ENCODE measurements around the gene GREB1L. TPM values are rescaled to one million over a fixed set of nuclear protein-coding genes. Genes with fewer than 3 reads are reported as not detected.

The GREB1L gene
- total RNA-seq, 2 donors from 2014 or later: 0.20 to 0.58 TPM

GRCh38 chr18:21296045-21296444, 54.0 kb downstream of the GREB1L start:
- intact Hi-C loops (cut with DNase I): no loop called here
- H3K4me3 ChIP-seq: no peak overlapping the region
- H3K9me3 ChIP-seq: no peaks in the 10 kb centered on the region

GRCh38 chr18:21298351-21298750, 56.3 kb downstream of the GREB1L start:
- no peaks in the 10 kb centered on the region for H3K27me3 ChIP-seq
- TF ChIP-seq, protein P1, sequence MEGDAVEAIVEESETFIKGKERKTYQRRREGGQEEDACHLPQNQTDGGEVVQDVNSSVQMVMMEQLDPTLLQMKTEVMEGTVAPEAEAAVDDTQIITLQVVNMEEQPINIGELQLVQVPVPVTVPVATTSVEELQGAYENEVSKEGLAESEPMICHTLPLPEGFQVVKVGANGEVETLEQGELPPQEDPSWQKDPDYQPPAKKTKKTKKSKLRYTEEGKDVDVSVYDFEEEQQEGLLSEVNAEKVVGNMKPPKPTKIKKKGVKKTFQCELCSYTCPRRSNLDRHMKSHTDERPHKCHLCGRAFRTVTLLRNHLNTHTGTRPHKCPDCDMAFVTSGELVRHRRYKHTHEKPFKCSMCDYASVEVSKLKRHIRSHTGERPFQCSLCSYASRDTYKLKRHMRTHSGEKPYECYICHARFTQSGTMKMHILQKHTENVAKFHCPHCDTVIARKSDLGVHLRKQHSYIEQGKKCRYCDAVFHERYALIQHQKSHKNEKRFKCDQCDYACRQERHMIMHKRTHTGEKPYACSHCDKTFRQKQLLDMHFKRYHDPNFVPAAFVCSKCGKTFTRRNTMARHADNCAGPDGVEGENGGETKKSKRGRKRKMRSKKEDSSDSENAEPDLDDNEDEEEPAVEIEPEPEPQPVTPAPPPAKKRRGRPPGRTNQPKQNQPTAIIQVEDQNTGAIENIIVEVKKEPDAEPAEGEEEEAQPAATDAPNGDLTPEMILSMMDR (IDR thresholded peaks at IDR 0.05): no peak
- no peak overlapping the region for H3K9ac ChIP-seq (ENCODE audit: low read depth in 2 of 2, low read length in 2 of 2)
- intact Hi-C loops (cut with DNase I): no loop called here
- no peaks in the 10 kb centered on the region for H3K9me3 ChIP-seq
- H3K36me3 ChIP-seq: no peaks in the 10 kb centered on the region
- DNase-seq: no peak
- no peaks in the 10 kb centered on the region for H3K4me1 ChIP-seq
- H3K27ac ChIP-seq: no peak overlapping the region
- H3K4me3 ChIP-seq: no peak overlapping the region

More at GRCh38 chr18:21296045-21296444, 54.0 kb downstream of the GREB1L start:
- Histone ChIP-seq H3K9ac (ENCODE audit: low read depth in 2 of 2, low read length in 2 of 2) (no peak overlapping the region), H3K27me3 (no peaks in the 10 kb centered on the region), H3K36me3 (no peaks in the 10 kb centered on the region), H3K4me1 (no peaks in the 10 kb centered on the region), H3K27ac (no peak overlapping the region)
- TF ChIP-seq, protein P1 (IDR thresholded peaks at IDR 0.05): no peak
- no peak for DNase-seq

DNA sequence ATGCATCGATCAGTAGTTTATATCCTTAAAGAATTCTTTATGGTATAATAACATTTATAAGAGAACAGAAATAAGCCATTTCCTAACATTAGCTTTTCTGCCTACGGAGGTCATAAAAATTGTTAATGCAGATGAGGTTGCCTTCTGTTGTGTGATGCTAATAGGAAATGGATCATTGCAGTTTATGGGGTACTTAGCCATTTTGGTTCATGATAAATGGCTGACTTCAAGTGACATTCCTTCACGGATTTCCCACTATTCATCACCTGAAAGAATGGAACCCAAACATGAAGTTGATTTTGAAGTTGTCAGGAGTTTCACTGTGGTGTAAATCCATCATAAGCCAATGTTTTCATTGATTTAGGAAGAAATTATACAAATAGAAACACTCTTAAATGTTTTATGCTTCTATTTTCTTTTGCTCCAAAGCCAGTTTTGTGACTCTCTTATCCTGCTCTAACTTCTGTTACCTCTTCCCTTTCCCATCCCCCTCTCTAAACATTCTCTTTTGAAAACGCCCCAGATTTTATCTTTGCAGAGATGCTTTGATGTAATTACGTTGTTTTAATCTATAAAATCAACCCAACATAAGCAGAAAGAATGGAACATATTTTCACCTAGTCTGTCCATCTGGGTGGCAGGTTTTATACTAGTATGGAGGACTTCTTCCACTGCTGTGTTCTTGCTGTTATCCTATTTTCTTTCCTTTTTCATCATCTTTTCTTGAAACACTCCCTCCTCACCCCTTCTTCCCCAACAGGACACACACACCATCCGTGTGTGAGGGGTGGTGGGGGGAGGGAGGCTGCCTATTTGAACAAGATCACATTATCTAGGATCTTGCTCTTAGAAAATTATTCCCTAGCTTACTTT, 58.2 kb downstream of the GREB1L start:
- Histone ChIP-seq H3K27me3 (no peaks in the 10 kb centered on the region), H3K36me3 (no peaks in the 10 kb centered on the region), H3K9me3 (no peaks in the 10 kb centered on the region), H3K4me3 (no peak overlapping the region), H3K27ac (no peak overlapping the region), H3K4me1 (no peaks in the 10 kb centered on the region), H3K9ac (ENCODE audit: low read depth in 2 of 2, low read length in 2 of 2) (no peak overlapping the region)
- TF ChIP-seq, protein P1 (IDR thresholded peaks at IDR 0.05): no peak
- no peak for DNase-seq
- intact Hi-C loops (cut with DNase I): no loop called here

DNA sequence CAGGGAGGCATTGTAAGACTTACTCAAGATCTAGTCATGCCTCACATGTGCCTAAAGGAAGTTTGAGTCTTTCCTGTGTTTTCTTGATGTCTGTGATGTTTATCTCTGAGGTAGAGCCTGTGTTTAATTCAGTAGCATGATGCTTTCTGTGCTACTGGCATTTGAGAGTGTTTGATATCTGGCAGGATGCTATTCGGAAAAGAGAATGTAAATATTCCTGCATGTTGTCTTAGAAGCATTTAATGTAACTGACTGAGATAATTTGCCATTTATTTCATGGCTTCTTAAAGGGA, 58.8 kb downstream of the GREB1L start:
- Histone ChIP-seq H3K27ac (no peak overlapping the region), H3K36me3 (no peaks in the 10 kb centered on the region), H3K4me3 (no peak overlapping the region), H3K9me3 (no peaks in the 10 kb centered on the region), H3K4me1 (no peaks in the 10 kb centered on the region), H3K27me3 (no peaks in the 10 kb centered on the region), H3K9ac (ENCODE audit: low read depth in 2 of 2, low read length in 2 of 2) (no peak overlapping the region)
- intact Hi-C loops (cut with DNase I): no loop called here
- TF ChIP-seq, protein P1 (IDR thresholded peaks at IDR 0.05): no peak
- DNase-seq: no peak

GRCh38 chr18:21303445-21303844, 61.4 kb downstream of the GREB1L start:
- intact Hi-C loops (cut with DNase I): no loop called here
- Histone ChIP-seq H3K36me3 (no peaks in the 10 kb centered on the region), H3K4me1 (no peaks in the 10 kb centered on the region), H3K27ac (no peak overlapping the region), H3K9ac (ENCODE audit: low read depth in 2 of 2, low read length in 2 of 2) (no peak overlapping the region), H3K4me3 (no peak overlapping the region), H3K27me3 (no peaks in the 10 kb centered on the region), H3K9me3 (no peaks in the 10 kb centered on the region)
- TF ChIP-seq, protein P1 (IDR thresholded peaks at IDR 0.05): no peak
- DNase-seq: no peak

Measured in colonic mucosa (tissue), 4 donors.